H9 (cell line): ENCODE measurements around the gene GRXCR2. TPM values are rescaled to one million over a fixed set of nuclear protein-coding genes. Genes with fewer than 3 reads are reported as not detected.

Experiments
- DNase-seq: peaks from one replicate; pipeline ENCODE4 v3.0.0-alpha.2; 2017
- H2AFZ ChIP-seq: one replicate; pipeline ENCODE4 v1.6.1; 2013; ENCODE audit warnings: mild to moderate bottlenecking, low read length, control low read depth, moderate library complexity
- H2AK5ac ChIP-seq: 2 replicates; pipeline ENCODE4 v1.6.1; 2013; ENCODE audit warnings: low read length, control low read depth, mixed read lengths; ENCODE audit not compliant: insufficient read length
- H2BK120ac ChIP-seq: one replicate; pipeline ENCODE4 v1.6.1; 2013; ENCODE audit warnings: low read depth, mild to moderate bottlenecking, low read length, control low read depth, inconsistent platforms; ENCODE audit not compliant: poor library complexity, severe bottlenecking
- H2BK12ac ChIP-seq: 2 replicates; pipeline ENCODE4 v1.6.1; 2013; ENCODE audit warnings: low read length, control low read depth, mixed read lengths, low read depth; ENCODE audit not compliant: insufficient read length
- H2BK15ac ChIP-seq: 2 replicates; pipeline ENCODE4 v1.6.1; 2013; ENCODE audit warnings: low read depth, low read length, control low read depth
- H2BK20ac ChIP-seq: one replicate; pipeline ENCODE4 v1.6.1; 2013; ENCODE audit warnings: low read depth, mild to moderate bottlenecking, low read length, control low read depth, inconsistent platforms; ENCODE audit not compliant: poor library complexity, severe bottlenecking
- H2BK5ac ChIP-seq: 2 replicates; pipeline ENCODE4 v1.6.1; 2013; ENCODE audit warnings: low read length, control low read depth, mixed read lengths; ENCODE audit not compliant: insufficient read length
- H3K14ac ChIP-seq: 2 replicates; pipeline ENCODE4 v1.6.1; 2013; ENCODE audit warnings: low read length, control low read depth; ENCODE audit not compliant: insufficient read depth
- H3K18ac ChIP-seq: 2 replicates; pipeline ENCODE4 v1.6.1; 2013; ENCODE audit warnings: low read depth, mild to moderate bottlenecking, mixed read lengths, low read length, control low read depth; ENCODE audit not compliant: insufficient read length
- H3K23ac ChIP-seq: 2 replicates; pipeline ENCODE4 v1.6.1; 2013; ENCODE audit warnings: low read length, control low read depth, mixed read lengths, low read depth; ENCODE audit not compliant: insufficient read length
- H3K23me2 ChIP-seq: 2 replicates; pipeline ENCODE4 v1.6.1; 2013; ENCODE audit warnings: low read depth, mild to moderate bottlenecking, mixed read lengths, low read length, control low read depth; ENCODE audit not compliant: insufficient read length, poor library complexity, severe bottlenecking
- H3K27ac ChIP-seq: 2 replicates; pipeline ENCODE4 v1.5.1; 2013; ENCODE audit warnings: low read length, control low read depth, mixed read lengths, low read depth; ENCODE audit not compliant: insufficient read length
- H3K27me3 ChIP-seq: 2 replicates; pipeline ENCODE4 v1.6.1; 2013; ENCODE audit warnings: low read length, control low read depth, inconsistent platforms; ENCODE audit not compliant: insufficient read depth
- H3K4ac ChIP-seq: 2 replicates; pipeline ENCODE4 v1.6.1; 2013; ENCODE audit warnings: low read depth, mild to moderate bottlenecking, control low read depth, inconsistent platforms, low read length, moderate library complexity
- H3K4me1 ChIP-seq: 2 replicates; pipeline ENCODE4 v1.6.1; 2013; ENCODE audit warnings: low read length, control low read depth, inconsistent platforms; ENCODE audit not compliant: insufficient read depth
- H3K4me2 ChIP-seq: 2 replicates; pipeline ENCODE4 v1.6.1; 2013; ENCODE audit warnings: low read length, control low read depth, mixed read lengths; ENCODE audit not compliant: insufficient read length, insufficient read depth
- H3K56ac ChIP-seq: 2 replicates; pipeline ENCODE4 v1.6.1; 2013; ENCODE audit warnings: low read depth, mild to moderate bottlenecking, mixed read lengths, low read length, control low read depth; ENCODE audit not compliant: insufficient read length
- H3K79me1 ChIP-seq: 2 replicates; pipeline ENCODE4 v1.6.1; 2013; ENCODE audit warnings: low read depth, mild to moderate bottlenecking, moderate library complexity, low read length, control low read depth, inconsistent platforms; ENCODE audit not compliant: insufficient read depth, poor library complexity, severe bottlenecking
- H3K79me2 ChIP-seq: 2 replicates; pipeline ENCODE4 v1.6.1; 2013; ENCODE audit warnings: low read length, control low read depth, inconsistent platforms; ENCODE audit not compliant: insufficient read depth
- H3K9ac ChIP-seq: 2 replicates; pipeline ENCODE4 v1.6.1; 2013; ENCODE audit warnings: low read length, control low read depth, mixed read lengths; ENCODE audit not compliant: insufficient read length; ENCODE audit errors: extremely low read depth
- H3K9me3 ChIP-seq: one replicate; pipeline ENCODE4 v1.6.1; 2013; ENCODE audit warnings: low read depth, low read length, inconsistent platforms; ENCODE audit not compliant: control insufficient read depth
- H3T11ph ChIP-seq: one replicate; pipeline ENCODE4 v1.6.1; 2013; ENCODE audit warnings: mild to moderate bottlenecking, low read length, control low read depth, inconsistent platforms
- H4K20me1 ChIP-seq: one replicate; pipeline ENCODE4 v1.6.1; 2013; ENCODE audit not compliant: control insufficient read depth, insufficient read length, insufficient read depth
- H4K5ac ChIP-seq: 2 replicates; pipeline ENCODE4 v1.6.1; 2013; ENCODE audit warnings: low read depth, mild to moderate bottlenecking, mixed read lengths, low read length, control low read depth; ENCODE audit not compliant: insufficient read length
- H4K8ac ChIP-seq: replicated peaks from 2 replicates; pipeline ENCODE4 v1.6.1; 2013; ENCODE audit warnings: low read length, control low read depth, mixed read lengths, low read depth; ENCODE audit not compliant: insufficient read length
- H4K91ac ChIP-seq: 2 replicates; pipeline ENCODE4 v1.6.1; 2013; ENCODE audit warnings: low read depth, mild to moderate bottlenecking, moderate library complexity, mixed read lengths, low read length, control low read depth; ENCODE audit not compliant: insufficient read length
- H3K27ac Mint-ChIP-seq, 3 experiments: 2 replicates in 2 of 3; 3 replicates in 1 of 3; pipeline ENCODE4 v1.8.0; 2020 to 2021; ENCODE audit warnings: mixed read lengths in 3 of 3, mild to moderate bottlenecking in 1 of 3, moderate library complexity in 1 of 3
- H3K27me3 Mint-ChIP-seq: 2 replicates; pipeline ENCODE4 v1.8.0; 2021; ENCODE audit warnings: low read depth, mild to moderate bottlenecking, moderate library complexity, mixed read lengths
- H3K36me3 Mint-ChIP-seq, 3 experiments: 2 replicates in 2 of 3; 3 replicates in 1 of 3; pipeline ENCODE4 v1.8.0; 2020 to 2021; ENCODE audit warnings: low read depth in 3 of 3, mixed read lengths in 3 of 3; ENCODE audit not compliant: insufficient read depth in 1 of 3
- H3K4me1 Mint-ChIP-seq, 2 experiments: 2 replicates each; pipeline ENCODE4 v1.8.0; 2020; ENCODE audit warnings: mixed read lengths in 2 of 2
- H3K4me3 Mint-ChIP-seq, 2 experiments: 2 replicates in 1 of 2; 3 replicates in 1 of 2; pipeline ENCODE4 v1.8.0; 2020 to 2021; ENCODE audit warnings: mild to moderate bottlenecking in 2 of 2, mixed read lengths in 2 of 2, moderate library complexity in 1 of 2
- H3K9me3 Mint-ChIP-seq, 2 experiments: 2 replicates in 1 of 2; 3 replicates in 1 of 2; pipeline ENCODE4 v1.8.0; 2020; ENCODE audit warnings: mild to moderate bottlenecking in 2 of 2, mixed read lengths in 2 of 2, moderate library complexity in 1 of 2
- CTCF ChIP-seq: fragments of 200-600 bp; sonication (generic); conservative IDR thresholded peaks from 3 replicates; pipeline ENCODE4 v1.8.0; 2021; ENCODE audit warnings: antibody characterized with exemption, mild to moderate bottlenecking
- WGBS: extraction: QIAGEN DNeasy Blood & Tissue Kit; methylation state at CpG from one replicate; pipeline ENCODE4 v1.1.7; 2013; ENCODE audit warnings: missing lambda C conversion rate, low lambda C conversion rate, mixed read lengths; ENCODE audit not compliant: insufficient read length; ENCODE audit errors: extremely low coverage; 5-methylcytosine and 5-hydroxymethylcytosine counted together
- total RNA-seq: library from RNA; stranded (reverse); gene quantifications from 2 replicates; pipeline ENCODE4 v1.2.1, GENCODE V29; 2021

The GRXCR2 gene
- total RNA-seq, 1 experiment from 2014 or later, result not detected

DNA sequence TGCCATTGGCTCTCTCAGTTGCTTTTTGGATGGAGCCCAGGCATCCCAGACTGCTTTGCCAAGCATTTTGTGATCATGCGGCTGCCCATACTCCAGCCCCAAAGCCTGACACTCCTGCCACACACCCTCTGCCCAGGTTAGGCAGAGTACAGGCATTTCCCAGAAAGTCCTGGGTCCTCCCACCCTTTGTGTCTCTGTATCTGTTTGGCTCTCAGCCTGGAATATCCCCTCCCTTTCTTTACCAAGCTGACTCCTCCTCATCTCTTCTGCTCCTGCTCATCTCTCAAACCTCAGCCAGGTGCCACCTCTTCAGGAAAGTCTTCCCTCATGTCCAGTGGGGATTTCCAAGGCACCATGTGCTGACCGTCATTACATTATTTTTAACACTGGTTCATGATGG, 49.2 kb upstream of the GRXCR2 start:
- Histone ChIP-seq H2AFZ (no peak overlapping the region), H3K4ac (no peak overlapping the region), H3K9me3 (no peaks in the 10 kb centered on the region), H2BK20ac (no peak overlapping the region), H3K23ac (no peak overlapping the region), H3T11ph (no peak overlapping the region), H2AK5ac (no peak overlapping the region), H3K56ac (no peak overlapping the region), H3K14ac (no peak overlapping the region), H3K18ac (no peak overlapping the region), H2BK12ac (no peak overlapping the region), H4K20me1 (no peaks in the 10 kb centered on the region), H4K8ac (no peak overlapping the region), H3K23me2 (no peaks in the 10 kb centered on the region), H3K27me3 (no peaks in the 10 kb centered on the region), H3K79me2 (no peaks in the 10 kb centered on the region), H4K91ac (no peak overlapping the region), H2BK120ac (no peak overlapping the region), H3K27ac (no peak overlapping the region), H3K4me1 (no peaks in the 10 kb centered on the region; the same call in 1 of the 2 replicates), H2BK5ac (no peak overlapping the region), H3K79me1 (no peaks in the 10 kb centered on the region), H2BK15ac (no peak overlapping the region), H3K9ac (no peak overlapping the region), H4K5ac (no peak overlapping the region), H3K4me2 (no peak overlapping the region)
- peaks cover 0 to 2% of the 10 kb centered on the region in 2 experiments; a peak in 1 of 5 replicates for H3K9me3 Mint-ChIP-seq
- peaks cover 27 to 31% of the 10 kb centered on the region in 2 experiments for H3K4me1 Mint-ChIP-seq
- H3K36me3 Mint-ChIP-seq, result no peaks in the 10 kb centered on the region; a peak in 1 of 7 replicates
- WGBS, result no CpG with 5 or more reads among the region's 2 CpGs
- no peaks in the 10 kb centered on the region for H3K27me3 Mint-ChIP-seq
- no peak for TF ChIP-seq CTCF
- H3K27ac Mint-ChIP-seq, result no peak overlapping the region
- no peak overlapping the region for H3K4me3 Mint-ChIP-seq
- no peak for DNase-seq
